HG03432 (cell line): ENCODE data around the gene LYZL1.
"Not testable (repeated sequence)": the region's sequence is repeated elsewhere in the genome, so short reads cannot be mapped to it uniquely, and the experiment has no call there.

Source experiments
- ATAC-seq: cut with Tn5 transposase; IDR thresholded peaks from one replicate; pipeline ENCODE4 v1.9.1; 2021; ENCODE audit warnings: mild to moderate bottlenecking, moderate library complexity; ENCODE audit not compliant: unreplicated experiment

The LYZL1 gene

DNA sequence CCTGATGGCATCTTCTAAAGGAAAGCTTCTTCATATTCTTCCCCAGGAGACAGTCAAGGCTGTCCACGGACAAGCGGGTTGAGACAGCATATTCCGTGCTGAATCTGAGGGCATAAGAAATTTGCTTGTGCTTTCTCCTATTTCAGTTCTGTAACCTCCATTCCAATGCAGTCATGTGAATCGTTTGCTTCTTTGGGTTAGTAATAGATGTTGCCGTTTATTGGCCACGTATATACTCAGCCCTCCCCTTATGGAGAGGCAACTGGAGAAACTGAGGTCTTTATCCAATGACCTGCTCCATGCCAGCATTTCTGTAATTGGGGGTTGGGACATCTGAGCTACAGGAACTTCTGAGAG is 38.9 kb downstream of the LYZL1 start:
- no peak for ATAC-seq

DNA sequence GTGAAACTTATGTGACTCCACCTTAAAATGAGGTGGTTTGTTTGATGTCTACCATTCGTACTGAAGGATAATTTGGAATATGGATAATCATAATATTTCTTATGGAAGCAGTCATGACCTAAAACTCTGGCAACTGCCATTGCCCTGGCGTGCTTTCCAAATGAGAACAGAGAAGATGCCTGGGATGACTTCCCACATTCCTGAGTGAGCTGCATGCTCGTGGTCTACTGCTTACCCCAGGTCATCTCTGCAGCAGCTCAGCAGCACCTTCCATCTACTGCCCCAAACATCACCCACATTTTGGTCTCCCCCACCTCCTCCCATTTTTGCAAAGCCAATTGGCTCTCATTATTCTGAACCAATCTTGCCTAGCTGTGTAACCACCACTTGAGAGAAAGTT is 40.1 kb downstream of the LYZL1 start:
- ATAC-seq, result no peak

DNA sequence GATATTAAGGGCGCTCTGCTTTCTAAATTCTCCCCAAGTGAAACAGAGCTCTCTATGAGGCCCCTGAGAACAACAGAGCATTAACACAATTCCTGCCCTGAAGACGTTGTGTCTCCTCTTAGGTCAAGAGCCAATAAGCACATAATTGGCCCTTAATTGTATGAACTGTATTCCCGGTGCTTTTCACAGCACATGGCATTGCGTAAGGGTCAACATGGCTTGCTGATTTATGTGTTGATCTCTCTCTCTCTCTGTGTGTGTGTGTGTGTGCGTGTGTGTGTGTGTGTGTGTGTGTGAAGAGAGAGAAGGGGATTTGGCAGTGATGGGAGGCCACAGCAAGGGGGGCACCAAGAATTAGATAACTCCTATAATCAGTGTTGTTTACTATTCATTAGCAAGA is 40.5 kb downstream of the LYZL1 start:
- ATAC-seq, result no peak

DNA sequence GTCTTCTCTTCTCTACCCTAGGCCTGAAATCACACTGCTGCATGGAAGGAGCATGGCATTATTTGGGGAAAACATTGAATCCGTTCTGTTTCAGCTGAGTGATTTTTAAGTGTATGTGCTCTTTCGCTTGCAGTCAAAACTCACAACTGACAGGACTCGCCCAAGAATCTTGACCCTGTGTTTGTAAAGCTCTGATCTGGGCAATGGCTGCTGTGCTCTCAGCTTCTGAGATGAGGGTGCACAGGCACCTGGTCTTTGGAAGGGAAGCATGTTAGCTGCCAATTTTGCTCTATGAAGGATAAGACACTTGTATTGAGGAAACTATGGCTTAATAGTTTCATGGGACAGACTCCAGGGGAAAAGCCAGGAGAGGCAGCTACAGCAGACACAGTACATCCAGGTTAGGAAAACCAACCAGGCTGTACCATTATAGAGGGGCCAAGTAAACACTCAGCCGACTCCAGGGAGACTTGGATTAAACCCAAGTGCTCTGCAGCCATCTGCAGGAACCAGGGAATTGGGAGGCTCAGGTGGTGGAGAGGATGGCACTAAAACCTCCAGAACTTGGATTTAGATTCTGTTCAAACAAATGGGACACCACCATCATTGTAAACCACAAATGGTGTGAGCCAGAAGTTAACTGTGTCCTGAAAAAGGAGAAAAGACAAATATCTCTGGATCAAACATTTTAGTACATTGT is 43.3 kb downstream of the LYZL1 start:
- ATAC-seq, result no peak

DNA sequence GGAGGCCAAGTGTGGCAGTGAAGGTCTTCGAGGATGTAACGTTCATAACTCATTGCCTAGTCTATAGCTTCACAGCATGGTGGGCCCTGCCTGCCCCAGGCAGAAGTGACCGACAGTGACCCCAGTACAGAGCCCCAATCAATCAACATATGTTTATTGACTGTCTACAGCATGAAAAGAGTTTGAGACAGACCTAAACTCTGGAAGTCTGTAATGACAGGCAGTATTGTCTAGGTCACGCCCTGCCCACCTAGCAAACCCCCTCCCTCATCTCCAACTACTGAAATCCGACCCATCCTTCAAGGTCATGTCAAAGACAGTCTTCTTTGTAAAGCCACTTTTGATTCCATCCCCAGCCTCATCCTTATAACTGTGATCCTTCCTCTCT is 43.9 kb downstream of the LYZL1 start:
- no peak for ATAC-seq

DNA sequence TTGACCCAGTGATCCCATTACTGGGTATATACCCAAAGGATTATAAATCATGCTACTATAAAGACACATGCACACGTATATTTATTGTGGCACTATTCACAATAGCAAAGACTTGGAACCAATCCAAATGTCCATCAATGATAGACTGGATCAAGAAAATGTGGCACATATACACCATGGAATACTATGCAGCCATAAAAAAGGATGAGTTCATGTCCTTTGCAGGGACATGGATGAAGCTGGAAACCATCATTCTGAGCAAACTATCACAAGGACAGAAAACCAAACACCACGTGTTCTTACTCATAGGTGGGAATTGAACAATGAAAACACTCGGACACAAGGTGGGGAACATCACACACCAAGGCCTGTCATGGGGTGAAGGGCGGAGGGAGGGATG is 48.7 kb downstream of the LYZL1 start:
- not testable (repeated sequence) for ATAC-seq

DNA sequence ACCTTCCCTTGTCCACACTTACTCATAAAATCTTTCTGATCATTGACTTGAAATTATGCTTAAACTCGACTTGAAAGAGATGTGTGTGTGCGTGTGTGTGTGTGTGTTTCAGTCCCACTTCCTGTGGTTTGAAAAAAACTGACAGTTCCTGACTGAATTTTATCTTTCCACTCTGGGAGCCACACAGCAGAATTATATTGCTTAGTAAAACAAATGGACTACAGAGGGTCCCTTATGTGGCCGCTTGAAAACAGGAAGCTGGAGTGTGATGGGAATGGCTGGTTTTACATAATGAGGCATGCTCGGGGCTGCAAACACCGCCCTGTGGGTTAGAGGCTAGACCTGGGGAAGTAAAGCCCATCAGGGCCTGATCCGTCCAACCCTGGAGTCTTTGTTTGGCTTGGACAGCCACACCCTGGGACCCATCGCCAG is 54.8 kb downstream of the LYZL1 start:
- no peak for ATAC-seq

DNA sequence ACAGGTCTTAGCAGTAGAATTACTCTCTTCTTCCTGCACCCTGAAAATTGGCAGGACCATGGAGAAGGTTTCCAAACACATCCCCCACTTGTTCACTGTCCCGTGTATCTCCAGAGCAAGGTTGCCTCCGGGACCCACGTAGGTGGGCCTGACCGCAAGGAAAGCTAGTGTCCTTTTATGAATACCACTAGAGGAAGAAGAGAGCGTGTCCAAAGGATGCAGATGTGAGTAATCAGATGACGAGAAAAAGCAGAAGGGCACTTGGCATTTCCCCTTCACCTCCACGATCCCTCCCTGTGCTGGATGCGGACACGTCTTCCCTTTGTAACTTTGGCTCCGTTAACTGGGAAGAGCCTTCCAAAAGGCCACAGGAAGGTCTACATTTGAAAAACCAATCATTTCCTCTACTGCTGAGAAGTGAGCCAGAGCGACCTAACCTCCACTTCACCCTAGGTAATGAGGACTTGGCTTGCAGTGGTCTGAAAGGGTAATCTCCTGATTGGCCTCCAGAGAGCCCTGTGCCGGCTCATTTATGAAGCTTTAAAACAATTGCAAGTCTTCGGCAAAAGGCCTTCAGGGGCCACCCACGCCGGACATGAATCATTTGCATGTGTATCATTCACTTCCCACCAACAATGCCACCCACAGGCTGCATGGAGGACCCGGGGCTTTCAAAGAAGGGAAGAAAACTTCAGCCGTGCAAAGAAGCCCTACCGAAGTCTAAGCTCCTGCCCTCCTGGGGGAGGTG is 55.4 kb downstream of the LYZL1 start:
- ATAC-seq, result no peak

DNA sequence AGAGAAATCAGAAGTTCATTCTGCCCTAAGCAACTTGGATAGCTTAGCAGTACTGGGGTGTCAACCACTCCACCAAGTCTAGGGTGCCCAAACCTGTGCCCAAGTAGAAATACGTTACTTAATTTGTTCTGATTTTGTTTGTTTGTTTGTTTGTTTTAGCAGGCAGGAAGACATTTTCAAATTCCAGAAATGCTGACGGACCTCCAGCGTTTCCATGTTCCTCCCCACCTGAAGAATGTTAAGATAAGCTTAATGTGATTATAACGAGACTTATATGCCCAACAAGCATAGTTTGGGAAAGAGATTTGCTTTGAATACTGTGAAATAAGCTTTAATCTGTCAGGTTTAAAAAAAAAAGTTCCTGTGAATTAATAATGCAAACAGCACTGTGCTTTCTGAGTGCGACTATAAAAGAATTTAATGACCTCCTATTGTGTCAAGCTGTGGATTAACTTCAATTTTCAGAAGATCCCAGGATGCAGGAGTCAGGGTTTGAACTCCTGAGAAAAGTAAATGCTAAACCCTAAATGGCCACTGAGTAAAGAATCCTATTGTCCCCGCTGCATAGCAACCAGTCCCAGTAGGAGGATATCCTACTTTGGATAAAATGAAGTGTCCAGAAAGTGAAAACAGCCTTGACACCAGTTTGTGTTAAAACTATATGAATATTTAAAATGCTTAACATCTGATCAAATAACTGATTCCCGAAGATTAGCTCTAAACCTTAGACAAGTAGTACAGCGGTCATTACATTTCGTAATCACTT is 56.5 kb downstream of the LYZL1 start:
- no peak for ATAC-seq

DNA sequence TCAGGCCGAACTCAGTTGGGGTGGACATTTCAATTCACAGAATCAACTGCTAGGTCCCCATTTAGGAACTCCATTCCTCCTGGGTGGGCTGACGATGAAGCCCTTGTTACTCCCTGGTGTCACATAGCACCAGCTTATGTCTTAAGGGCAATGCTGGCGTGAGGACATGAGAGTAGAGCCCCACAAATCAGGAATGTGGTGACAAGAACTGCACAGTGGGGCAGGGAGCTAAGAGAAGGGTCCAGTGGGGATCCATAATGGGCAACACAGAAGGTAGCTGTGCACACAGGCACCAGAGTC is 57.0 kb downstream of the LYZL1 start:
- ATAC-seq, result no peak

DNA sequence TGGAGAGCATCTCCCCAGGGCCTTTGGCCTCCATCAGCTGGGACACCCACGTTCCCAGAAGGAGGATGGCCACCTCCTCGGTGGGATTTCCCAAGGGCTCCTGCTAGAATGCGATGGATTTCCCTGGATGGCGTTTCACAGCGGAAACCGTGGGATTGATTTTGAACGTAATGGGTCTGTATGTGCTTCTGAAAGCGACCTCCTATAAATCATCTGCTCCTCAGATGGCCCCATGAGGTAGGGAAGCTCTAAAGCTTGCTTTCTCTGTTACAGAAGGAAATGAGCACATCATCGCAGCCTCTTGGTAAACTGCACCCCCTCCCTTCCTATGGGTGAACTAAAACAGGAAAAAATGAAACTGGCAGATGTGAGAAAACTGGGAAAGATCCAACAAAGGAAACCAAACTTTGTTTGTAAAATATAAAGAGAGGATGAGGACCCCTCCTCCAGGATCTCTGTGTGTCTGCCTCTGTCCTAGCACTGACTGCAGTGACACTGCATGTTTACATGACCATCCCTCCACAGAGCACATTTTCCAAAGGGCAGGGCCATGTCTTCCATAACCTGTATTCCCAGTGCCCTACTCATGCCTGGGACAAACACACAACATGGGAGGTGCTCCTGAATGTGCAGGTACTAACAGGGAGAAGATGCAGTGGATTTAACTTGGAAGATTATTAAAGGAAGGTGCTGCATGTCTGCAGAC is 57.6 kb downstream of the LYZL1 start:
- no peak for ATAC-seq

DNA sequence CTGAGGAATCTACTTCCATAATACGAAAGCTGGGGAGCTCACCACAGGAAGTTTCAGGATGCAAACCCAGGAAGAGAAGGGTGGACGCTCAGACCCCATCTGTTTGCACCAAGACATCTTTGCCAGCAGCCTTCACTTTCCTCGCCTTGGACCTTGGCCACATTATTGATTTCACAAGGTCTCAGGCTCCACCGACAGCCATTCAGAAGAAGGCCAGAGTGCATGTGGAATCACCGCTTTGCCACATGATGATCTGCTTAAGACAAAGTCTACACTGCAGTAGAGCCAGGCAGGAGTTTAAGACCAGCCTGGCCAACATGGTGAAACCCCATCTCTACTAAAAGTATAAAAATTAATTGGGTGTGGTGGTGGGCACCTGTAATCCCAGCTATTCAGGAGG is 60.0 kb downstream of the LYZL1 start:
- no peak for ATAC-seq

DNA sequence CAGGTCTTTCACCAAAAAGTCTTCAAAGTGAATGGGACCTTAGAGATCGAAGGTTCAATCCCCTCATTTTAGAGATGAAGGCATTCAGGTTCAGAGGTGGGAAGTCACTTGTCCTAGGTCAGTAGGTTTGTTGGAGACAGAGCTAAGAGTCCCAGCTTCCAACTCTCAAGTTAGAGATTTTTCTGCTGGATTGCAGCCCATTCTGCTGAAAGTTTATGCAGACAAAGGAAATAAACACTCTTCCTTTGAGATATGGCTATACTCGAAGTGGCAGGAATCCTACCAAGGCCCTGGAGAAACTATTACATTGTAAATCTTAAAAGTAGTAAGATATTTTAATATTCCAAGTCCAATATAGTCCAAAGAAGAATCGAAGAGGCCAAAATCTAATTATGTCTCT is 64.4 kb downstream of the LYZL1 start:
- ATAC-seq, result no peak

DNA sequence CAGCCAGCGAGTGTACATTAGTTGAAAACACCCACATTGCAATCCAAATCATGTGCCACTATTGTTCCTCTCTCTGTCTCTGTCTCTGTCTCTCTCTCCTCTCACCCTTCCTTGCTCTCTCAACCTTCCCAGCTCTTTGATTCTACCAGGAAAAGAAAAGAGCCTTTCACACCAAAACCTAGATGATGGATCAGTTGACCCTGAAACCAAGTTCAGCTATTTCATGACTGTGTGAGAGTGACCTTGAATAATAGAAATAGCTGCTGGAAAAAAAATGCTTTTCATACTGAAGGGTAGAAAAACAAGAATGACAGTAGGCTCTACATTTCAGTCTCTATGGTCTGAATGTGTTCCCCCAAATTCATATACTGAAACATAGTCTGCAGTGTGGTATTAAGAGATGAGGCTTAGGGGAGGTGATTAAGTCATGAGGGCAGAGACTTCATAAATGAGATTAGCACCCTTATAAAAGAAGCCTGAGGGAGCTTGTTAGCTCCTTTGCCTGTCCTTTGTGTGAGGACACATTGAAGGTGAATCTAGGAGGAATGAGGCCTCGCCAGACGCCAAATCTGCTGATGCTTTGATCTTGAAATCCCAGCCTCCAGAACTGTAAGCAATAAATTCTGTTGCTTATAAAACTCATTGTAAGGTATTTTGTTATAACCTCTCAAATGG is 65.2 kb downstream of the LYZL1 start:
- ATAC-seq, result no peak

DNA sequence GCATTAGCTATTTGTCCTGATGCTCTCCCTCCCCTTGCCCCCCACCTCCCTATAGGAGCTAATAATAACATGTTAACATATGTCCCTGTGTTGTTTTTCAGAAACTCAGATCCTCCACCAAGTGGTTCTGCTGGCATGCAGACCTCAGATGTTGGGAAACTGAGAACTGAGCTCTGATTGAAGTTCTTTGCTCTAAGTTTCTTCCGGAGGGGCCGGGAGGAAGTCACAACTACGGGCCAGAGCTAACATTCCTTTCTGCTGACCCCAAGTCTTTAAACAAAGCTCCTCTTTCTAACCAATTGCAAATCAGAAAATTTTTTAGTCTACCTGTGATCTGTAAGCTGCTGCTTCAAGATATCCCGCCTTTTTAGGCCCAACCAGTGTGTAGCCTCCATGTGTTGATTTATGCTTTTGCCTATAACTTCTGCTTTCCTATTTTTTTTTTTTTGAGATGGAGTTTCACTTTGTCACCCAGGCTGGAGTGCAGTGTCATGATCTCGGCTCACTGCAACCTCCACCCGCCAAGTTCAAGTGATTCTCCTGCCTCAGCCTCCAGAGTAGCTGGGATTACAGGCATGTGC is 66.6 kb downstream of the LYZL1 start:
- no peak for ATAC-seq

DNA sequence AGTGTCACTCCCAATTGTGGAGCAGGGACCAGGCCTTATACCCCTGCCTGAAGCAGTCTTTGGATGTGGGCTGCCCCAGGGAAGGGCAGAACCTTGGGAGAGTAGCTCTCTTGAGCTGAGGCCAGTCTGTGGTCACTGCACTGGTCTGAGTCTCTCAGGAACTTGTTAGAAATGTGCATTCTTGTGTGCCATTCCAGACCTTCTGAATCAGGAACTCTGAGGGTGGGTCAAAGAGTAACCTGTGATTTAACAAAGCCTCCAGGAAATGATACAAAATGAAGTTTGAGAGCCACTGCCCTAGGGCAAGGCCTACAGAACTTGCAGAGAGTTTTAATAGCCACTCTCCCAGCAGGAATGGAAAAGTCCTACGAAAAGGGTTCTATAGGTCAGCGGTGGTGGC is 68.1 kb downstream of the LYZL1 start:
- ATAC-seq, result no peak

DNA sequence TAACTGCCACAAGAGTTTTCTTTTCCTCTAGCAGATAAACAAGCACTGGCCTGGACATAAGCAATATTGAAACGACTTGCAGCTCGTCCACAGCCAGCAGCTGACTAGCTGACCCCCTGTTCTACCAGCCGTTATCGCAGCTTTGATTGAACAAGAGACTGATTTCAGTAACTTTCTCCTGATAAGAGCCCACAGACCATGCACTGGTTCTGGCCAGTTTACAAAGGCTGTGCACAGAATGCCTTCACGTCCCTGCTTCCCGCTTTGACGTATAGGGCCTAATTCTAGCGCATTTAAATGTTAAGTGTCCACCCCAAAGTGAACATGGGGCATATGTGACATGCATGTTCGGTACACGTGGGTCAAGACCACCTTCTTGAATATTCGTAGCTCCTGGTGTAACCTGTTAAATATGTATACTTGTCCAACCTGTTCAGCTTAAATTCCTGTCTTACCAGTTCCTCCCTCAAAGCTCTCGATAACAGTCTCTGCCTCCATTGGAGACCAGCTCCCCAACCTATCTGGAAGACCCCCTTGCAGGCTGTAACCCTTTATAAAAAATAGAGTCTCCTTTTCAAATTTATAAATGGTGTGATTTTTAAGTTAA is 69.2 kb downstream of the LYZL1 start:
- no peak for ATAC-seq

DNA sequence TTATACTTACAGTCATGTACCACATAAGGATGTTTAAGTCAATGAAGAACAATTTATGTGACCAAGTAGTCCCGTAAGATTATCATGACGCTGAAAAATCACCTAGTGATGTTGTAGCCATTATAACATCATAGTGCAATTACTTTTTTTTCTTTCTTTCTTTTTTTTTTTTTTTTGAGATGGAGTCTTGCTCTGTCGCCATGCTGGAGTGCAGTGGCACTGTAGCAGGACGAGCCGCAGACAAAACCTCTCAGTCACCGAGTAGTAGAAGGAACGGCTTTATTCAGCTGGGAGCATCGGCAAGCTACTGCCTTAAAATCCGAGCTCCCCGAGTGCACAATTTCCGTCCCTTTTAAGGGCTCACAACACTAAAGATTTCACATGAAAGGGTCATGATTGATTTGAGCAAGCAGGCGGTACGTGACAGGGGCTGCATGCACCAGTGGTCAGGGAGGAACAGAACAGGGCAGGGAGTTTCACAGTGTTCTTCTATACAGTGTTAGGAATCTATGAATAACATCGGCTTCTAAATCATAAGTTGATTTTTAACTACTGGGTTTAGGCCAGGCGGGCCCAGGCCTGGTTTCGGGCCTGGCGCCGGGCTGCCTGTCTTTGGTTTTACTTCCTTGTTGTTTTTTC is 71.5 kb downstream of the LYZL1 start:
- ATAC-seq, result not testable (repeated sequence)
